K562 (cell line): ENCODE results near the gene B3GALT4. TPM values are rescaled to one million over a fixed set of nuclear protein-coding genes. Genes with fewer than 3 reads are reported as not detected.
A peak's percentile ranks its signal among the peaks of the same experiment; 100 is the strongest.

Experiments
- ARID2 ChIP-seq: fragments of 450-650 bp; IDR thresholded peaks from 2 replicates; pipeline ENCODE4 v1.6.1; 2017; ENCODE audit warnings: antibody characterized with exemption, mild to moderate bottlenecking
- BCLAF1 ChIP-seq, 2 experiments: fragments of 450-650 bp in 1 of 2; IDR thresholded peaks; 2 replicates each; pipeline ENCODE4 v1.6.1; 2011 to 2017; ENCODE audit warnings: low read depth in 2 of 2, antibody characterized with exemption in 1 of 2, borderline replicate concordance in 1 of 2, low read length in 1 of 2, mild to moderate bottlenecking in 1 of 2, mixed read lengths in 1 of 2; ENCODE audit not compliant: control insufficient read depth in 1 of 2
- CBFB ChIP-seq: sonication (generic); formaldehyde crosslinking; IDR thresholded peaks from 2 replicates; pipeline ENCODE4 v1.4.0; 2020; ENCODE audit warnings: mild to moderate bottlenecking, missing genetic modification reagents
- CREBBP ChIP-seq: IDR thresholded peaks from one replicate; pipeline ENCODE4 v1.6.1; 2012; ENCODE audit warnings: low read depth, mild to moderate bottlenecking, control low read depth, inconsistent platforms, low read length
- FOXP1 ChIP-seq: sonication (generic); formaldehyde crosslinking; IDR thresholded peaks from 2 replicates; pipeline ENCODE4 v1.8.0; 2022; ENCODE audit warnings: mild to moderate bottlenecking, missing genetic modification reagents
- HSF4 ChIP-seq: fragments of 250-450 bp; sonication (Bioruptor Pico); IDR thresholded peaks from 2 replicates; pipeline ENCODE4 v2.1.2; 2022; ENCODE audit warnings: mild to moderate bottlenecking, moderate library complexity, borderline replicate concordance
- IRF2 ChIP-seq: sonication (generic); formaldehyde crosslinking; IDR thresholded peaks from 2 replicates; pipeline ENCODE4 v1.8.1; 2022; ENCODE audit warnings: mild to moderate bottlenecking, missing genetic modification reagents
- KLF10 ChIP-seq: fragments of 250-450 bp; sonication (Bioruptor Pico); IDR thresholded peaks from 2 replicates; pipeline ENCODE4 v1.6.1; 2021; ENCODE audit warnings: matching md5 sums
- PHF20 ChIP-seq: fragments of 450-650 bp; IDR thresholded peaks from 2 replicates; pipeline ENCODE4 v1.6.1; 2018; ENCODE audit not compliant: partially characterized antibody
- RBM22 ChIP-seq: fragments of 200-400 bp; formaldehyde crosslinking; IDR thresholded peaks from 2 replicates; pipeline ENCODE4 v1.6.1; 2018; ENCODE audit warnings: low read length, low read depth; ENCODE audit not compliant: poor library complexity, severe bottlenecking
- SREBF1 ChIP-seq: fragments of 150-350 bp; IDR thresholded peaks from 2 replicates; pipeline ENCODE4 v1.6.1; 2014; ENCODE audit warnings: antibody characterized with exemption, low read depth, low read length, borderline replicate concordance
- ZBTB33 ChIP-seq: sonication (generic); formaldehyde crosslinking; IDR thresholded peaks from 2 replicates; pipeline ENCODE4 v1.8.1; 2023; ENCODE audit warnings: mild to moderate bottlenecking, missing genetic modification reagents
- ZBTB5 ChIP-seq: fragments of 450-650 bp; IDR thresholded peaks from 2 replicates; pipeline ENCODE4 v1.6.1; 2017; ENCODE audit warnings: antibody characterized with exemption
- ZBTB7A ChIP-seq: IDR thresholded peaks from 2 replicates; pipeline ENCODE4 v1.6.1; 2011; ENCODE audit warnings: low read depth, mild to moderate bottlenecking, low read length, moderate library complexity, borderline replicate concordance; ENCODE audit not compliant: control insufficient read depth
- ZNF121 ChIP-seq: sonication (generic); formaldehyde crosslinking; conservative IDR thresholded peaks from 2 replicates; pipeline ENCODE4 v1.8.0; 2022; ENCODE audit warnings: missing genetic modification reagents
- ZNF175 ChIP-seq: fragments of 200-800 bp; sonication (Bioruptor generic); IDR thresholded peaks from 2 replicates; pipeline ENCODE4 v1.6.1; 2016; ENCODE audit warnings: low read depth, mild to moderate bottlenecking, missing genetic modification characterization, missing compliant biosample characterization
- ZNF431 ChIP-seq: sonication (generic); formaldehyde crosslinking; IDR thresholded peaks from 2 replicates; pipeline ENCODE4 v1.8.0; 2022; ENCODE audit warnings: mild to moderate bottlenecking, missing genetic modification reagents
- ZNF561 ChIP-seq: fragments of 450-650 bp; formaldehyde crosslinking; conservative IDR thresholded peaks from 2 replicates; pipeline ENCODE4 v1.4.0; 2020; ENCODE audit warnings: mild to moderate bottlenecking, moderate library complexity
- ZNF586 ChIP-seq: fragments of 450-650 bp; formaldehyde crosslinking; conservative IDR thresholded peaks from 2 replicates; pipeline ENCODE4 v1.4.0; 2020; ENCODE audit warnings: mild to moderate bottlenecking, moderate library complexity
- polyA plus RNA-seq, 8 experiments: library from polyadenylated mRNA; depleted of rRNA in 4 of 8; stranded (reverse) in 5 of 8; unstranded in 3 of 8; fragments of >200 nt; fragmentation: Nextera tagmentation in 2 of 8; fragmentation: Illumina TruSeq in 1 of 8; extraction: Ambion mirVana in 2 of 8; extraction: Trizol in 1 of 8; gene quantifications; 2 replicates each; pipeline versions ENCODE4 v1.2.1 to v1.2.3, GENCODE V29; 2011 to 2014; ENCODE audit warnings: inconsistent platforms in 1 of 8, missing spikeins in 1 of 8
- total RNA-seq, 7 experiments: library from RNA; depleted of rRNA in 6 of 7; stranded (reverse); fragments of >200 nt in 6 of 7; fragmentation: Illumina TruSeq in 2 of 7; extraction: Trizol in 2 of 7; gene quantifications; 2 replicates each; pipeline versions ENCODE4 v1.2.1 to v1.2.3, GENCODE V29; 2011 to 2021; ENCODE audit warnings: low replicate concordance in 1 of 7

Gene B3GALT4
- total and polyA plus RNA-seq, 9 of the 15 experiments (the other 6 are each of a cell fraction or from before 2014, with no cell fraction given): 0.11 to 1.3 (median 0.53) TPM; not detected in 1

- TF ChIP-seq FOXP1 (CRISPR knock-in tag) (no peak; the same call in 1 of the 2 replicates), ARID2 (no peak), KLF10 (CRISPR knock-in tag) (no peak), ZBTB5 (no peak), ZBTB7A (no peak), CREBBP (no peak), BCLAF1 (IDR thresholded peaks at IDR 0.05; ENCODE audit: borderline replicate concordance in 1 of 2, control insufficient read depth in 1 of 2, low read depth in 2 of 2, low read length in 1 of 2) (no peak; a peak in 1 of 4 replicates), ZBTB33 (CRISPR knock-in tag) (no peak; the same call in 1 of the 2 replicates), RBM22 (peak; percentile 45), CBFB (CRISPR knock-in tag) (no peak), SREBF1 (no peak), HSF4 (CRISPR knock-in tag) (no peak), PHF20 (no peak), IRF2 (CRISPR knock-in tag) (no peak), ZNF175 (CRISPR knock-in tag) (no peak), ZNF431 (CRISPR knock-in tag) (no peak; the same call in 1 of the 2 replicates), ZNF561 (CRISPR knock-in tag) (no peak), ZNF121 (no peak; the same call in 1 of the 2 replicates), ZNF586 (CRISPR knock-in tag) (no peak)
These were observed 4.4 kb upstream of the B3GALT4 start (continued) for GRCh38 chr6:33272275-33273128.
